K562 (cell line): ENCODE measurements around the gene SSU72. TPM values are rescaled to one million over a fixed set of nuclear protein-coding genes. Genes with fewer than 3 reads are reported as not detected.

Experiments used
- BCL6 ChIP-seq: fragments of 250-450 bp; sonication (Bioruptor Pico); IDR thresholded peaks from 2 replicates; pipeline ENCODE4 v1.4.0; 2020
- BRCA1 ChIP-seq, 2 experiments: fragments of 450-650 bp in 1 of 2; sonication (generic) in 1 of 2; formaldehyde crosslinking in 1 of 2; IDR thresholded peaks; 2 replicates each; pipeline versions ENCODE4 v1.5.0 to v1.6.1; 2017 to 2020; ENCODE audit warnings: mild to moderate bottlenecking in 1 of 2, missing genetic modification reagents in 1 of 2
- E2F3 ChIP-seq: fragments of 250-450 bp; sonication (Bioruptor Pico); IDR thresholded peaks from 2 replicates; pipeline ENCODE4 v1.4.0; 2020; ENCODE audit warnings: mild to moderate bottlenecking
- HMG20A ChIP-seq: fragments of 450-650 bp; formaldehyde crosslinking; conservative IDR thresholded peaks from 2 replicates; pipeline ENCODE4 v1.4.0; 2020; ENCODE audit warnings: mild to moderate bottlenecking, mixed read lengths
- LEF1 ChIP-seq: fragments of 450-650 bp; IDR thresholded peaks from 2 replicates; pipeline ENCODE4 v1.6.1; 2016; ENCODE audit warnings: mild to moderate bottlenecking
- MYNN ChIP-seq, 2 experiments: sonication (generic); formaldehyde crosslinking in 1 of 2; IDR thresholded peaks; 2 replicates each; pipeline versions ENCODE4 v1.5.0 to v1.6.1; 2016 to 2020; ENCODE audit warnings: antibody characterized with exemption in 1 of 2, missing genetic modification reagents in 1 of 2
- RBM14 ChIP-seq: fragments of 200-400 bp; formaldehyde crosslinking; IDR thresholded peaks from 2 replicates; pipeline ENCODE4 v1.6.1; 2018; ENCODE audit warnings: low read depth, mild to moderate bottlenecking, low read length, moderate library complexity, borderline replicate concordance; ENCODE audit not compliant: insufficient read depth
- RUNX1 ChIP-seq: sonication (generic); IDR thresholded peaks from 2 replicates; pipeline ENCODE4 v1.6.1; 2016; ENCODE audit warnings: antibody characterized with exemption, low read depth
- SMAD2 ChIP-seq: fragments of 150-350 bp; IDR thresholded peaks from 2 replicates; pipeline ENCODE4 v1.6.1; 2014; ENCODE audit warnings: low read depth, mild to moderate bottlenecking, low read length
- SREBF2 ChIP-seq: sonication (generic); formaldehyde crosslinking; IDR thresholded peaks from 2 replicates; pipeline ENCODE4 v1.4.0; 2020; ENCODE audit warnings: mild to moderate bottlenecking, missing genetic modification reagents
- TAF7 ChIP-seq: fragments of 450-650 bp; IDR thresholded peaks from 2 replicates; pipeline ENCODE4 v1.6.1; 2016; ENCODE audit warnings: missing genetic modification characterization, missing compliant biosample characterization
- TBL1XR1 ChIP-seq, 2 experiments: IDR thresholded peaks; 2 replicates each; pipeline ENCODE4 v1.6.1; 2012; ENCODE audit warnings: improper control_type of control experiment in 2 of 2, low read length in 2 of 2, mild to moderate bottlenecking in 1 of 2
- U2AF1 ChIP-seq: fragments of 200-400 bp; formaldehyde crosslinking; optimal IDR thresholded peaks from 2 replicates; pipeline ENCODE3; 2017; ENCODE audit warnings: mild to moderate bottlenecking, low read depth, low read length, moderate library complexity
- ZBTB8A ChIP-seq: fragments of 450-650 bp; IDR thresholded peaks from 2 replicates; pipeline ENCODE4 v1.6.1; 2018; ENCODE audit warnings: mild to moderate bottlenecking, moderate library complexity; ENCODE audit not compliant: partially characterized antibody
- ZKSCAN1 ChIP-seq: fragments of 150-350 bp; IDR thresholded peaks from 2 replicates; pipeline ENCODE4 v1.6.1; 2016; ENCODE audit warnings: low read depth, low read length
- ZNF174 ChIP-seq: fragments of 250-450 bp; sonication (Bioruptor Pico); IDR thresholded peaks from 2 replicates; pipeline ENCODE4 v1.4.0; 2020; ENCODE audit warnings: mild to moderate bottlenecking
- ZNF197 ChIP-seq: fragments of 200-800 bp; sonication (Bioruptor generic); IDR thresholded peaks from 2 replicates; pipeline ENCODE4 v1.6.1; 2016; ENCODE audit warnings: low read depth, missing genetic modification characterization, missing compliant biosample characterization
- ZNF212 ChIP-seq: fragments of 450-650 bp; formaldehyde crosslinking; IDR thresholded peaks from 2 replicates; pipeline ENCODE4 v1.4.0; 2020; ENCODE audit warnings: mild to moderate bottlenecking
- ZNF3 ChIP-seq: fragments of 250-450 bp; sonication (Bioruptor Pico); IDR thresholded peaks from 2 replicates; pipeline ENCODE4 v1.5.0; 2021; ENCODE audit warnings: mild to moderate bottlenecking, moderate library complexity
- ZNF408 ChIP-seq: fragments of 250-450 bp; sonication (Bioruptor Pico); IDR thresholded peaks from 2 replicates; pipeline ENCODE4 v1.4.0; 2020; ENCODE audit warnings: low read depth, mild to moderate bottlenecking, moderate library complexity
- ZNF699 ChIP-seq: fragments of 250-450 bp; sonication (Bioruptor Pico); IDR thresholded peaks from 2 replicates; pipeline ENCODE4 v1.8.0; 2021; ENCODE audit warnings: mild to moderate bottlenecking, moderate library complexity; ENCODE audit not compliant: insufficient replicate concordance
- polyA plus RNA-seq, 8 experiments: library from polyadenylated mRNA; depleted of rRNA in 4 of 8; stranded (reverse) in 5 of 8; unstranded in 3 of 8; fragments of >200 nt; fragmentation: Nextera tagmentation in 2 of 8; fragmentation: Illumina TruSeq in 1 of 8; extraction: Ambion mirVana in 2 of 8; extraction: Trizol in 1 of 8; gene quantifications; 2 replicates each; pipeline versions ENCODE4 v1.2.1 to v1.2.3, GENCODE V29; 2011 to 2014; ENCODE audit warnings: inconsistent platforms in 1 of 8, missing spikeins in 1 of 8
- total RNA-seq, 7 experiments: library from RNA; depleted of rRNA in 6 of 7; stranded (reverse); fragments of >200 nt in 6 of 7; fragmentation: Illumina TruSeq in 2 of 7; extraction: Trizol in 2 of 7; gene quantifications; 2 replicates each; pipeline versions ENCODE4 v1.2.1 to v1.2.3, GENCODE V29; 2011 to 2021; ENCODE audit warnings: low replicate concordance in 1 of 7
- TF ChIP-seq, protein P1 (sequence below): fragments of 450-650 bp; formaldehyde crosslinking; IDR thresholded peaks from 2 replicates; pipeline ENCODE4 v1.4.0; 2020; ENCODE audit warnings: mild to moderate bottlenecking, moderate library complexity
- TF ChIP-seq, protein P2 (sequence below): sonication (generic); formaldehyde crosslinking; IDR thresholded peaks from 2 replicates; pipeline ENCODE4 v1.8.1; 2023; ENCODE audit warnings: mild to moderate bottlenecking, missing genetic modification reagents
- TF ChIP-seq, protein P3 (sequence below): fragments of 450-650 bp; IDR thresholded peaks from 2 replicates; pipeline ENCODE4 v1.6.1; 2016; ENCODE audit warnings: missing biosample characterization, missing genetic modification characterization

Gene SSU72
- total and polyA plus RNA-seq, 9 of the 15 experiments (the other 6 are each of a cell fraction or from before 2014, with no cell fraction given) = 70.8 to 201 (median 94.6) TPM

DNA sequence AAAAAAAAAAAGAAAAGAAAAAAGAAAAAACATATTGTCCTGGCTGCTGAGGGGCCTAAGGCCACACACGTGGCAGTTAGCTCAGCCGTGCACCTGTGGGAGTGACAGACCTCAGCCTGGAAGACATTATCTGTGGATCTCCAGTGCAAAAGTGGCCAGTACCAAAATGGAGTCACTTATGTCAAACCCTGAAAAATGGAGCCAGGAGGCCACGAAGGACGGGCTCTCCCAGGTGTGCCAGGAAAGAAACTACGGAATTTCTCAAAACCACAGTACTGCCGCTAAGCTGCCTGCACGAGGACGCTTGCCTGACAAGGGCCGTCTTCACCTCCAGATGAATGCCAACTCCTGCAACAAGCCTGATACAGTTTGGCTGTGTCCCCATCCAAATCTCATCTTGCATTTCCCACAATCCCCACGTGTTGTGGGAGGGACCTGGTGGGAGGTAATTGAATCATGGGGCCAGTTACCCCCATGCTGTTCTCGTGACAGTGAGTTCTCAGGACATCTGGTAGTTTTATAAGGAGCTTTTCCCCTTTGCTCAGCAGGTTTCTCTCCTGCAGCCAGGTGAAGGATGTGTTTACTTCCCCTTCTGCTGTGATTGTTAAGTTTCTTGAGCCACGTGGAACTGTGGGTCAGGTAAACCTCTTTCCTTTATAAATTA lies 35.3 kb upstream of the SSU72 start (continued):
- TF ChIP-seq TBL1XR1 (IDR thresholded peaks at IDR 0.05; ENCODE audit: low read length in 2 of 2) = no peak
- 0 out of 2 replicates have a peak, but pooled peaks have one; percentile 57 for TF ChIP-seq ZNF174
- TF ChIP-seq, protein P1, sequence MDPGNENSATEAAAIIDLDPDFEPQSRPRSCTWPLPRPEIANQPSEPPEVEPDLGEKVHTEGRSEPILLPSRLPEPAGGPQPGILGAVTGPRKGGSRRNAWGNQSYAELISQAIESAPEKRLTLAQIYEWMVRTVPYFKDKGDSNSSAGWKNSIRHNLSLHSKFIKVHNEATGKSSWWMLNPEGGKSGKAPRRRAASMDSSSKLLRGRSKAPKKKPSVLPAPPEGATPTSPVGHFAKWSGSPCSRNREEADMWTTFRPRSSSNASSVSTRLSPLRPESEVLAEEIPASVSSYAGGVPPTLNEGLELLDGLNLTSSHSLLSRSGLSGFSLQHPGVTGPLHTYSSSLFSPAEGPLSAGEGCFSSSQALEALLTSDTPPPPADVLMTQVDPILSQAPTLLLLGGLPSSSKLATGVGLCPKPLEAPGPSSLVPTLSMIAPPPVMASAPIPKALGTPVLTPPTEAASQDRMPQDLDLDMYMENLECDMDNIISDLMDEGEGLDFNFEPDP (CRISPR knock-in tag) = peak; percentile 84; the same call in 1 of the 2 replicates
- TF ChIP-seq ZNF3 (CRISPR knock-in tag) = no peak
- TF ChIP-seq SMAD2 = no peak
- no peak for TF ChIP-seq ZNF699 (CRISPR knock-in tag)
- TF ChIP-seq SREBF2 = no peak
- TF ChIP-seq ZNF408 = 0 out of 2 replicates have a peak, but pooled peaks have one; percentile 19
- no peak for TF ChIP-seq LEF1
- TF ChIP-seq ZNF212 (CRISPR knock-in tag) = peak; percentile 50; the same call in 1 of the 2 replicates
- no peak for TF ChIP-seq RBM14
- no peak for TF ChIP-seq RUNX1
- no peak for TF ChIP-seq ZBTB8A
- peak; percentile 94 for TF ChIP-seq E2F3 (CRISPR knock-in tag)
- TF ChIP-seq MYNN (IDR thresholded peaks at IDR 0.05) = no peak
- TF ChIP-seq MYNN (CRISPR knock-in tag; IDR thresholded peaks at IDR 0.05) = no peak
- peak; percentile 93 for TF ChIP-seq ZNF197 (CRISPR knock-in tag)
- TF ChIP-seq, protein P2, sequence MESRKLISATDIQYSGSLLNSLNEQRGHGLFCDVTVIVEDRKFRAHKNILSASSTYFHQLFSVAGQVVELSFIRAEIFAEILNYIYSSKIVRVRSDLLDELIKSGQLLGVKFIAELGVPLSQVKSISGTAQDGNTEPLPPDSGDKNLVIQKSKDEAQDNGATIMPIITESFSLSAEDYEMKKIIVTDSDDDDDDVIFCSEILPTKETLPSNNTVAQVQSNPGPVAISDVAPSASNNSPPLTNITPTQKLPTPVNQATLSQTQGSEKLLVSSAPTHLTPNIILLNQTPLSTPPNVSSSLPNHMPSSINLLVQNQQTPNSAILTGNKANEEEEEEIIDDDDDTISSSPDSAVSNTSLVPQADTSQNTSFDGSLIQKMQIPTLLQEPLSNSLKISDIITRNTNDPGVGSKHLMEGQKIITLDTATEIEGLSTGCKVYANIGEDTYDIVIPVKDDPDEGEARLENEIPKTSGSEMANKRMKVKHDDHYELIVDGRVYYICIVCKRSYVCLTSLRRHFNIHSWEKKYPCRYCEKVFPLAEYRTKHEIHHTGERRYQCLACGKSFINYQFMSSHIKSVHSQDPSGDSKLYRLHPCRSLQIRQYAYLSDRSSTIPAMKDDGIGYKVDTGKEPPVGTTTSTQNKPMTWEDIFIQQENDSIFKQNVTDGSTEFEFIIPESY (CRISPR knock-in tag) = peak; percentile 25; the same call in 1 of the 2 replicates
- TF ChIP-seq BCL6 = peak; percentile 61; the same call in 1 of the 2 replicates
- TF ChIP-seq TAF7 (tag) = peak; percentile 74
- no peak for TF ChIP-seq BRCA1 (IDR thresholded peaks at IDR 0.05)
- TF ChIP-seq BRCA1 (CRISPR knock-in tag; IDR thresholded peaks at IDR 0.05) = no peak
- no peak for TF ChIP-seq HMG20A
- no peak for TF ChIP-seq ZKSCAN1
- TF ChIP-seq, protein P3, sequence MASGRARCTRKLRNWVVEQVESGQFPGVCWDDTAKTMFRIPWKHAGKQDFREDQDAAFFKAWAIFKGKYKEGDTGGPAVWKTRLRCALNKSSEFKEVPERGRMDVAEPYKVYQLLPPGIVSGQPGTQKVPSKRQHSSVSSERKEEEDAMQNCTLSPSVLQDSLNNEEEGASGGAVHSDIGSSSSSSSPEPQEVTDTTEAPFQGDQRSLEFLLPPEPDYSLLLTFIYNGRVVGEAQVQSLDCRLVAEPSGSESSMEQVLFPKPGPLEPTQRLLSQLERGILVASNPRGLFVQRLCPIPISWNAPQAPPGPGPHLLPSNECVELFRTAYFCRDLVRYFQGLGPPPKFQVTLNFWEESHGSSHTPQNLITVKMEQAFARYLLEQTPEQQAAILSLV = peak; percentile 93
- no peak for TF ChIP-seq U2AF1
